ENCODE measurements around the gene ASTN2.

ASTN2 gene

DNA sequence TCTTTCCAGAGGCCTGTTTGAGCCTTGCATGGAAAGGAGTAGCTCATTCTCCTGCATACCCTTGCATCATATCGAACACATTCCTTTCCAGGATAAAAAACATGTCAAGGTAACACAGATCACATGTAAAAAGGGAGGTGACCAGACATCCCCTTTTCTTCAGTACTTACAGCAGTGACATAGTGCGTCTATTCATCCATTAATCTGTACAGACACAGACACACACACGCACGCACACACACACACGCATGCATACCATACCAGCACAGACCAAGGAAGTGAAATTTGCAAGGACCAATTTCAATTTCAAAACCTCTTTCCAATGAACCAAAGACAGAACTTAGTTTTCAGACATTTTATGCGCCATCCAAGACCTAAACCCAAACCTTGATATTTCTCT, 1005.2 kb downstream of the ASTN2 start:
- H3K4me2 ChIP-seq (ENCODE audit: low read length) = no peak overlapping the region
- no peaks in the 10 kb centered on the region for H3K9me3 ChIP-seq (ENCODE audit: low read length)
- no peaks in the 10 kb centered on the region for H3K27me3 ChIP-seq (ENCODE audit: insufficient read depth, low read length)
- no peaks in the 10 kb centered on the region for H3K4me1 ChIP-seq (ENCODE audit: insufficient read depth, low read length, severe bottlenecking)
- no peak overlapping the region for H3K27ac ChIP-seq (ENCODE audit: low read depth, low read length, poor library complexity, severe bottlenecking)
- no peak overlapping the region for H3K9ac ChIP-seq (ENCODE audit: low read length)
- H2AFZ ChIP-seq (ENCODE audit: low read length) = no peak overlapping the region
- H3K4me3 ChIP-seq (ENCODE audit: low read depth, low read length, poor library complexity, severe bottlenecking) = no peak overlapping the region
- H3K79me2 ChIP-seq (ENCODE audit: insufficient read depth, low read length) = no peaks in the 10 kb centered on the region
- H3F3A ChIP-seq (ENCODE audit: insufficient read depth, low read length) = no peaks in the 10 kb centered on the region
- TF ChIP-seq, protein P1, sequence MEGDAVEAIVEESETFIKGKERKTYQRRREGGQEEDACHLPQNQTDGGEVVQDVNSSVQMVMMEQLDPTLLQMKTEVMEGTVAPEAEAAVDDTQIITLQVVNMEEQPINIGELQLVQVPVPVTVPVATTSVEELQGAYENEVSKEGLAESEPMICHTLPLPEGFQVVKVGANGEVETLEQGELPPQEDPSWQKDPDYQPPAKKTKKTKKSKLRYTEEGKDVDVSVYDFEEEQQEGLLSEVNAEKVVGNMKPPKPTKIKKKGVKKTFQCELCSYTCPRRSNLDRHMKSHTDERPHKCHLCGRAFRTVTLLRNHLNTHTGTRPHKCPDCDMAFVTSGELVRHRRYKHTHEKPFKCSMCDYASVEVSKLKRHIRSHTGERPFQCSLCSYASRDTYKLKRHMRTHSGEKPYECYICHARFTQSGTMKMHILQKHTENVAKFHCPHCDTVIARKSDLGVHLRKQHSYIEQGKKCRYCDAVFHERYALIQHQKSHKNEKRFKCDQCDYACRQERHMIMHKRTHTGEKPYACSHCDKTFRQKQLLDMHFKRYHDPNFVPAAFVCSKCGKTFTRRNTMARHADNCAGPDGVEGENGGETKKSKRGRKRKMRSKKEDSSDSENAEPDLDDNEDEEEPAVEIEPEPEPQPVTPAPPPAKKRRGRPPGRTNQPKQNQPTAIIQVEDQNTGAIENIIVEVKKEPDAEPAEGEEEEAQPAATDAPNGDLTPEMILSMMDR (IDR thresholded peaks at IDR 0.05; ENCODE audit: low read length) = no peak
- TF ChIP-seq EZH2 (IDR thresholded peaks at IDR 0.05; ENCODE audit: borderline replicate concordance, low read length) = no peak
- H3K9me2 ChIP-seq (ENCODE audit: low read depth, low read length) = no peaks in the 10 kb centered on the region
- no peaks in the 10 kb centered on the region for H4K20me1 ChIP-seq (ENCODE audit: insufficient read depth, low read length)
- no peaks in the 10 kb centered on the region for H3K36me3 ChIP-seq (ENCODE audit: insufficient read depth, low read length)

DNA sequence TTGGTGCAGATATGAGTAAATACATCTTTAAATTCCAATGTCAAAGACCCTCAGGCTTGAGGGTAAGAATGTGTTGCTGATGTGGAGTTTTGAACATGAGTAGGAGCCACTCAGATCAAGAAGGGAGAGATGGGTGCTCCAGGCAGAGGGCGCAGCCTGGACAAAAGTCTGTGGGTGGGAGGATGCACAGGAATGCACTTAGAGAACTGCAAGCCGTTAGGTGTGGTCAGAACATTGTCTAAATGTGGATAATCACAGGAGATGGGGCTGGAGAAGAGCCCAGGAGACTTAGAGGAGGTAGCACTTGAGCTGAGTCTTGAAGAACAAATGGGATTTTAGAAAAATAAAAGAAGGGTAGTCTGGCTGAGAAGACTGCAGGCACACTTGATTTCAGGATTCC, 1005.7 kb downstream of the ASTN2 start:
- Histone ChIP-seq H3K9ac (ENCODE audit: low read length) (no peak overlapping the region), H4K20me1 (ENCODE audit: insufficient read depth, low read length) (no peaks in the 10 kb centered on the region), H3F3A (ENCODE audit: insufficient read depth, low read length) (no peaks in the 10 kb centered on the region), H3K9me3 (ENCODE audit: low read length) (no peaks in the 10 kb centered on the region), H2AFZ (ENCODE audit: low read length) (no peak overlapping the region), H3K27ac (ENCODE audit: low read depth, low read length, poor library complexity, severe bottlenecking) (no peak overlapping the region), H3K4me3 (ENCODE audit: low read depth, low read length, poor library complexity, severe bottlenecking) (no peak overlapping the region), H3K4me2 (ENCODE audit: low read length) (no peak overlapping the region), H3K4me1 (ENCODE audit: insufficient read depth, low read length, severe bottlenecking) (no peaks in the 10 kb centered on the region), H3K27me3 (ENCODE audit: insufficient read depth, low read length) (no peaks in the 10 kb centered on the region), H3K79me2 (ENCODE audit: insufficient read depth, low read length) (no peaks in the 10 kb centered on the region), H3K9me2 (ENCODE audit: low read depth, low read length) (no peaks in the 10 kb centered on the region), H3K36me3 (ENCODE audit: insufficient read depth, low read length) (no peaks in the 10 kb centered on the region)
- TF ChIP-seq, protein P1 (IDR thresholded peaks at IDR 0.05; ENCODE audit: low read length) = no peak
- TF ChIP-seq EZH2 (IDR thresholded peaks at IDR 0.05; ENCODE audit: borderline replicate concordance, low read length) = no peak

DNA sequence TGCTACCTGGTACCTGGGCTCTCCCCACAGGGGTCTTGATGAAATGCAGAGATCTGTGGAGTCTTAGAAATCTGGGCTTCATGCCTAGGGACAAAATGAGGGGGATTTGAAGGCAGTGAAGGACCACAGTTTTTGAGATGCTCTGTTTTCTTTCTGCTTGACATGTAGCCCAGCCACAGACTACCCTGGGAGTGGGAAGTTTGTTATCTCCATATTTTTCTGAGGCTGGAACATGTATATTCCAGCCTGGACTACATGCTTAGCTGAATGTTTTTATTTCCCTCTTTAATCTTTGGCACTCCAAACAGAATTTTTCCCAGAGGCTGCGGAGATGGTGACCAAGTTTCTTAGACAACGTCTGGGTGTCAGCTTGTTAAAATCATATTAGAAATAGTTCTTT, 1008.4 kb downstream of the ASTN2 start:
- H3K36me3 ChIP-seq (ENCODE audit: insufficient read depth, low read length) = no peaks in the 10 kb centered on the region
- H3K4me1 ChIP-seq (ENCODE audit: insufficient read depth, low read length, severe bottlenecking) = no peaks in the 10 kb centered on the region
- H3K9me2 ChIP-seq (ENCODE audit: low read depth, low read length) = no peaks in the 10 kb centered on the region
- no peak overlapping the region for H3K4me2 ChIP-seq (ENCODE audit: low read length)
- H3K79me2 ChIP-seq (ENCODE audit: insufficient read depth, low read length) = no peaks in the 10 kb centered on the region
- no peaks in the 10 kb centered on the region for H3F3A ChIP-seq (ENCODE audit: insufficient read depth, low read length)
- H3K4me3 ChIP-seq (ENCODE audit: low read depth, low read length, poor library complexity, severe bottlenecking) = no peak overlapping the region
- H2AFZ ChIP-seq (ENCODE audit: low read length) = no peak overlapping the region
- H3K9me3 ChIP-seq (ENCODE audit: low read length) = no peaks in the 10 kb centered on the region
- H4K20me1 ChIP-seq (ENCODE audit: insufficient read depth, low read length) = no peaks in the 10 kb centered on the region
- no peak overlapping the region for H3K27ac ChIP-seq (ENCODE audit: low read depth, low read length, poor library complexity, severe bottlenecking)
- H3K27me3 ChIP-seq (ENCODE audit: insufficient read depth, low read length) = no peaks in the 10 kb centered on the region
- no peak for TF ChIP-seq EZH2 (IDR thresholded peaks at IDR 0.05; ENCODE audit: borderline replicate concordance, low read length)
- no peak overlapping the region for H3K9ac ChIP-seq (ENCODE audit: low read length)

DNA sequence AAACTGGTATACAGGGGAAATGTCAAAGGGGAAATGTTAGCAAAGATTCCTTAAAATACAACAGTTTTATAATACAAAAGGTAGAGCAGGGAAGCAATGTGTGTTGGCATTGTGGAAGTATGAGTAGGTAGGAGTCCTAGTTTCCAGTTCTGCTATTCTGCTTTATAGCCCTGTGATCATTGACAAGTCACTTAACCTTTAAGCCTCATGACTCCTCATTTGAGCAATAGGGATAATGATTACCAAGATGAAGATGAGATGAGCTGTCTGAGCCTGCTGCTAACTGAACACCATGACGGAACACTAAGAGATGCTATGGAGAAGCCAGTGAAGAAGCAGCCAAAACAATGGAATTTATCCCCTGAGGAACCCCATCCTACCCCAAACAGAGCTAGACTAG, 1009.5 kb downstream of the ASTN2 start:
- Histone ChIP-seq H3K79me2 (ENCODE audit: insufficient read depth, low read length) (no peaks in the 10 kb centered on the region), H3K4me3 (ENCODE audit: low read depth, low read length, poor library complexity, severe bottlenecking) (no peak overlapping the region), H3K9me2 (ENCODE audit: low read depth, low read length) (no peaks in the 10 kb centered on the region), H3K9ac (ENCODE audit: low read length) (no peak overlapping the region), H3K36me3 (ENCODE audit: insufficient read depth, low read length) (no peaks in the 10 kb centered on the region), H2AFZ (ENCODE audit: low read length) (no peak overlapping the region), H3K9me3 (ENCODE audit: low read length) (no peaks in the 10 kb centered on the region), H3K4me2 (ENCODE audit: low read length) (no peak overlapping the region), H4K20me1 (ENCODE audit: insufficient read depth, low read length) (no peaks in the 10 kb centered on the region), H3K27me3 (ENCODE audit: insufficient read depth, low read length) (no peaks in the 10 kb centered on the region), H3K27ac (ENCODE audit: low read depth, low read length, poor library complexity, severe bottlenecking) (no peak overlapping the region), H3F3A (ENCODE audit: insufficient read depth, low read length) (no peaks in the 10 kb centered on the region), H3K4me1 (ENCODE audit: insufficient read depth, low read length, severe bottlenecking) (no peaks in the 10 kb centered on the region)
- TF ChIP-seq EZH2 (IDR thresholded peaks at IDR 0.05; ENCODE audit: borderline replicate concordance, low read length) = no peak
- TF ChIP-seq, protein P1 (IDR thresholded peaks at IDR 0.05; ENCODE audit: low read length) = no peak

Measured in OCI-LY1 (cell line).